Measurements from ENCODE around the gene CDC73. TPM values are rescaled to one million over a fixed set of nuclear protein-coding genes. Genes with fewer than 3 reads are reported as not detected.
"Not testable (repeated sequence)": the region's sequence is repeated elsewhere in the genome, so short reads cannot be mapped to it uniquely, and the experiment has no call there.

The CDC73 gene
- total RNA-seq, 1 donor from 2014 or later = 49.2 TPM

DNA sequence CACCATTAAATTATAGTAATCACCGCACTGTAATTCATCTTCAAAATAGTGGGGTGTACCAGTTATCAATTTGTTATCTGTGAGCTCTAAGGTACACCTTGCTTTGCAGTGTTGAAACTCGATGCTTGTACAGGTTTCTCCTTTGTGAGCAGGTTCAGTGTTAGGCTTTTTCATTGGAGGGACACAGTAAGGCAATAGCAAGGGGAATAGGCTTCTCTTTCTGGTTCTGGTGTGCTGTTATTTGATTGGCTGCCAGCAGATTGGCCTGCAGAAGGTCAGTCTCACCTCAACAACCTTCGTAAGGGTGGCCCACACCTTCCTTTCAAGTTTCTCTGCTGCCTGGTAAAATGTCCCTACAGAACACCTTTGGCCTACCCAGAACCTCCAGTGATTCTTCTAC lies 140.8 kb downstream of the CDC73 start:
- Histone ChIP-seq H3K9me3 (ENCODE audit: low read depth) (no peaks in the 10 kb centered on the region), H3K4me3 (no peak overlapping the region)
- no peak overlapping the region for H3K27ac Mint-ChIP-seq

DNA sequence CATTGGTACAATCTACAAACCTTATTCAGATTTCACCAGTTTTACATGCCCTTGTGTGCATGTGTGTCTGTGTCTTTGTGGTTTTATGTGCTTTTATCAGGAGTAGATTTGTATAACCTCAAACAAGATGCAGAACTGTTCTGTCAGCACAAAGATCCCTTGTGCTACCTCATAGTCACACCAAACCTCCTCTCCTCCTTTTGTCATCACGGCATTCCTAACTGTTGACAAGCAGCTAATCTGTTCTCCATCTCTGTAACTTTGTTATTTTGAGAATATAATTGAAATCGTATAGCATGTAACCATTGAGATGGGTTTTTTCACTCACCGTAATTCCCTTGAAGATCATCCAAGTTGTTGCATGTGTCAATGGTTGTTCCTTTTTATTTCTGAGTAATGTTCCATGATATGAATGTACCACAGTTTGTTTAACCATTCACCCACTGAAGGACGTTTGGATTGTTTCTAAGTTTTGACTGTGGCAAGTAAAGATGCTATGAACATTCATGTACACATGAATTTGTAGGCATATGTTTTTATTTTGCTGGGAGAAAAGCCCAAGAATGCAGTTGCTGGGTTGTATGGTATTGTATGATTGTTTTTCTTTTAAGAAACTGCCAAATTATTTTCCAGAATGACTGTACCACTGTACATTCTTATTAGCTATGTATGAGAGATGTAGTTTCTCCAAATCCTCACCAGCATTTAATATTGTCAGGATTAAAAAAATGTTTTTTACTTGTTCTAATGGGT lies 142.7 kb downstream of the CDC73 start:
- Histone ChIP-seq H3K36me3 (no peaks in the 10 kb centered on the region), H3K9ac (no peak overlapping the region), H3K4me3 (no peak overlapping the region), H4K20me1 (ENCODE audit: low read depth) (no peaks in the 10 kb centered on the region), H2AFZ (replicated peaks) (no peak overlapping the region), H3K79me2 (ENCODE audit: low read depth) (no peaks in the 10 kb centered on the region), H3F3A (ENCODE audit: low read depth) (no peaks in the 10 kb centered on the region), H3K27ac (no peak overlapping the region), H3K4me2 (no peak overlapping the region), H3K9me3 (ENCODE audit: low read depth) (no peaks in the 10 kb centered on the region), H3K27me3 (no peaks in the 10 kb centered on the region), H3K4me1 (peaks cover 9% of the 10 kb centered on the region)
- Mint-ChIP-seq H3K4me3 (no peak overlapping the region), H3K27ac (no peak overlapping the region), H3K4me1 (no peaks in the 10 kb centered on the region), H3K27me3 (ENCODE audit: insufficient read depth, low read depth) (no peaks in the 10 kb centered on the region), H3K9me3 (no peaks in the 10 kb centered on the region), H3K36me3 (peaks cover 10% of the 10 kb centered on the region)
- TF ChIP-seq, protein P1, sequence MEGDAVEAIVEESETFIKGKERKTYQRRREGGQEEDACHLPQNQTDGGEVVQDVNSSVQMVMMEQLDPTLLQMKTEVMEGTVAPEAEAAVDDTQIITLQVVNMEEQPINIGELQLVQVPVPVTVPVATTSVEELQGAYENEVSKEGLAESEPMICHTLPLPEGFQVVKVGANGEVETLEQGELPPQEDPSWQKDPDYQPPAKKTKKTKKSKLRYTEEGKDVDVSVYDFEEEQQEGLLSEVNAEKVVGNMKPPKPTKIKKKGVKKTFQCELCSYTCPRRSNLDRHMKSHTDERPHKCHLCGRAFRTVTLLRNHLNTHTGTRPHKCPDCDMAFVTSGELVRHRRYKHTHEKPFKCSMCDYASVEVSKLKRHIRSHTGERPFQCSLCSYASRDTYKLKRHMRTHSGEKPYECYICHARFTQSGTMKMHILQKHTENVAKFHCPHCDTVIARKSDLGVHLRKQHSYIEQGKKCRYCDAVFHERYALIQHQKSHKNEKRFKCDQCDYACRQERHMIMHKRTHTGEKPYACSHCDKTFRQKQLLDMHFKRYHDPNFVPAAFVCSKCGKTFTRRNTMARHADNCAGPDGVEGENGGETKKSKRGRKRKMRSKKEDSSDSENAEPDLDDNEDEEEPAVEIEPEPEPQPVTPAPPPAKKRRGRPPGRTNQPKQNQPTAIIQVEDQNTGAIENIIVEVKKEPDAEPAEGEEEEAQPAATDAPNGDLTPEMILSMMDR (IDR thresholded peaks at IDR 0.05) = no peak
- no peak for TF ChIP-seq EZH2 (IDR thresholded peaks at IDR 0.05)
- no peak for TF ChIP-seq EZH2phosphoT487 (IDR thresholded peaks at IDR 0.05)
- no peak for DNase-seq (ENCODE audit: low spot score)

More for the DNA sequence above, 140.8 kb downstream of the CDC73 start:
- H3K36me3 Mint-ChIP-seq = peaks cover 10% of the 10 kb centered on the region
- Histone ChIP-seq H3K27ac (no peak overlapping the region), H3K79me2 (ENCODE audit: low read depth) (no peaks in the 10 kb centered on the region), H4K20me1 (ENCODE audit: low read depth) (no peaks in the 10 kb centered on the region), H3K9ac (no peak overlapping the region), H3K4me2 (no peak overlapping the region), H2AFZ (replicated peaks) (no peak overlapping the region), H3K36me3 (no peaks in the 10 kb centered on the region), H3F3A (ENCODE audit: low read depth) (peaks cover 5% of the 10 kb centered on the region), H3K4me1 (peaks cover 22% of the 10 kb centered on the region), H3K27me3 (no peaks in the 10 kb centered on the region)
- H3K4me3 Mint-ChIP-seq = no peak overlapping the region
- H3K9me3 Mint-ChIP-seq = no peaks in the 10 kb centered on the region
- no peak for DNase-seq (ENCODE audit: low spot score)
- no peaks in the 10 kb centered on the region for H3K27me3 Mint-ChIP-seq (ENCODE audit: insufficient read depth, low read depth)
- TF ChIP-seq EZH2phosphoT487 (IDR thresholded peaks at IDR 0.05) (no peak), EZH2 (IDR thresholded peaks at IDR 0.05) (no peak)
- TF ChIP-seq, protein P1 (IDR thresholded peaks at IDR 0.05) = no peak
- H3K4me1 Mint-ChIP-seq = peaks cover 4% of the 10 kb centered on the region

DNA sequence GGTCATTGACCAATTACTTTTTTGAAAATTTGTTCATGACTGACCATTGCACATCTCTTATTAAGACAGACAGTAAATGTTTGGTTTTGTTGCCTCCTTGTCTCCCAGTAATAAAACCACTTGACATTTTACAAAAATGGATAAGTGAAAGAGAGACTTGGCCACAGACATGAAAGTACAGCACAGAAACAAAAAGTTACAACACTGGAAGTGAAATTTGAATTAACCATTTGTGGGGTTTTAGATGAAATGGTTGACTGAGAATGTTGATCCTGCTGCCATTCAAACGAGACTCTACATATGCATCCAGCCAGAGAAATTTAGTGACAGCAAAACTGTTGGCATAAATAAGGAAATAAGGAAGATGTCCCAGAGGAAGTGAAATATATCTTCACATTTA lies 143.9 kb downstream of the CDC73 start:
- no peak overlapping the region for H3K27ac Mint-ChIP-seq
- Histone ChIP-seq H3K9me3 (ENCODE audit: low read depth) (no peaks in the 10 kb centered on the region), H3K4me1 (peaks cover 9% of the 10 kb centered on the region), H3K27me3 (no peaks in the 10 kb centered on the region), H3K36me3 (no peaks in the 10 kb centered on the region), H3K4me3 (no peak overlapping the region), H3K27ac (no peak overlapping the region), H3K9ac (no peak overlapping the region), H2AFZ (replicated peaks) (no peak overlapping the region), H3K79me2 (ENCODE audit: low read depth) (no peaks in the 10 kb centered on the region), H4K20me1 (ENCODE audit: low read depth) (no peaks in the 10 kb centered on the region), H3F3A (ENCODE audit: low read depth) (no peaks in the 10 kb centered on the region), H3K4me2 (no peak overlapping the region)
- peaks cover 10% of the 10 kb centered on the region for H3K36me3 Mint-ChIP-seq
- no peak overlapping the region for H3K4me3 Mint-ChIP-seq
- no peaks in the 10 kb centered on the region for H3K4me1 Mint-ChIP-seq
- DNase-seq (ENCODE audit: low spot score) = no peak
- TF ChIP-seq, protein P1 (IDR thresholded peaks at IDR 0.05) = no peak
- no peak for TF ChIP-seq EZH2phosphoT487 (IDR thresholded peaks at IDR 0.05)
- no peak for TF ChIP-seq EZH2 (IDR thresholded peaks at IDR 0.05)
- no peaks in the 10 kb centered on the region for H3K27me3 Mint-ChIP-seq (ENCODE audit: insufficient read depth, low read depth)
- no peaks in the 10 kb centered on the region for H3K9me3 Mint-ChIP-seq

DNA sequence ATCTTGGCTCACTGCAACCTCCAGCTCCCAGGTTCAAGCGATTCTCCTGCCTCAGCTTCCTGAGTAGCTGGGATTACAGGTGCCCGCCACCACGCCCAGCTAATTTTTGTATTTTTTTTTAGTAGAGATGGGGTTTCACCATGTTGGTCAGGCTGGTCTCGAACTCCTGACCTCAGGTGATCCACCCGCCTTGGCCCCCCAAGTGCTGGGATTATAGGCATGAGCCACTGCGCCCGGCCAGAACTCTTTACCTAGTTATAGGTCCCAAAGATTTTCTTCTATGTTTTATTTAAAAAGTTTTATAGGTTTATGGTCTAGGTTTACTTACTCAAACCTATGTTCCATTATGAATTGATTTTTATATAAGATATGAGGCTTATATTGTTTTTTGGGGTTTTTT lies 145.0 kb downstream of the CDC73 start:
- H3K27me3 ChIP-seq; DNase-seq (ENCODE audit: low spot score); H4K20me1 ChIP-seq (ENCODE audit: low read depth); H3K4me1 Mint-ChIP-seq; H3K4me3 ChIP-seq; H3K4me1 ChIP-seq; H3K9ac ChIP-seq; H3K27ac Mint-ChIP-seq; H3F3A ChIP-seq (ENCODE audit: low read depth); H3K27me3 Mint-ChIP-seq (ENCODE audit: insufficient read depth, low read depth); H3K9me3 Mint-ChIP-seq; H2AFZ ChIP-seq (replicated peaks); H3K4me3 Mint-ChIP-seq; H3K79me2 ChIP-seq (ENCODE audit: low read depth); H3K27ac ChIP-seq; H3K9me3 ChIP-seq (ENCODE audit: low read depth); H3K4me2 ChIP-seq; H3K36me3 ChIP-seq: not testable (repeated sequence)
- peaks cover 10% of the 10 kb centered on the region for H3K36me3 Mint-ChIP-seq
